Amygdala (tissue), 56 donors: ENCODE measurements around the gene GOSR1.
"Not testable (repeated sequence)": the region's sequence is repeated elsewhere in the genome, so short reads cannot be mapped to it uniquely, and the experiment has no call there.

ENCODE experiments used
- DNase-seq, 56 donors: peaks; one replicate each; lab custom pipeline; 2025; lab: John Stamatoyannopoulos, UW

The GOSR1 gene

DNA sequence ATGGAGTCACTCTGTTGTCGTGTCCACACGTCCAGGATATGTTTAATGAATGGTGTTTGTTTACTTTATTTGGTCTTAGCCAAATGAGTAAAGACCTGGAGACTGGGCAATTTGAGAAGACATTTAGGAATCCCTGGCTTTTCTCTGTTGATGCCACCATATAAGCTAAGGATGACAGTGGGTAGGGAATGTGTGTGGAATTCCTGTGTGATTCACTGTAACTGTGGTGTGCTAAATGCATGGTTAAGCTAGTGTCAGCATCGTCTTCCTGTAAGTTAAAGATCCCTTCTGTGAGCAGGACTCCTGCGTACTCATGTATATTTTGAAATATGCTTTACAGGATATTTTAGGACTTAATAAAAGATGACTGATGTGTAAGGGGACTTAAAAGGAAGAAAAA, 26.4 kb downstream of the GOSR1 start:
- no peak for DNase-seq

DNA sequence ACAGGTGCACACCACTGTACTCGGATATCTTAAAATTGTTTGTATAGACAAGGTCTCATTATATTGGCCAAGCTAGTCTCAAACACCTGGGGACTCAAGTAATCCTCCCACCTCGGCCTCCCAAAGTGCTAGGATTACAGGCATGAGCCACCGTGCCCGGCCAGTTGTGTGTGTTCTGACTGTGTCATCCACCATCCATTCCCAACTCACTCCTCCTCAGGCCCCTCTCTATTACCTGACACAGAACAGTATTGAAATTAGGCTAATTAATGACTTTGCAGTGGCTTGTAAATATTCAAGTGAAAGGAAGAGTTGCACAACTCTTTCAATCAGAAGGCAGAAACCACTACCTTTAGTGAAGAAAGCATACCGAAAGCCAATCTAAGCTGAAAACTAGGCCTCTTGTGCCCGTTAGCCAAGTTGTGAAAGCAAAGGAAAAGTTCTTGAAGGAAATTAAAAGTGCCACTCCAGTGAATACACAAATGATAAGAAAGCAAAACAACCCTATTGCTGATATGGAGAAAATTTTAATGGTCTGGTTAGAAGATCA, 28.7 kb downstream of the GOSR1 start:
- DNase-seq, result no peak

GRCh38 chr17:30506481-30506880, 29.3 kb downstream of the GOSR1 start:
- DNase-seq, result no peak

GRCh38 chr17:30513346-30513745, 36.1 kb downstream of the GOSR1 start:
- no peak for DNase-seq

DNA sequence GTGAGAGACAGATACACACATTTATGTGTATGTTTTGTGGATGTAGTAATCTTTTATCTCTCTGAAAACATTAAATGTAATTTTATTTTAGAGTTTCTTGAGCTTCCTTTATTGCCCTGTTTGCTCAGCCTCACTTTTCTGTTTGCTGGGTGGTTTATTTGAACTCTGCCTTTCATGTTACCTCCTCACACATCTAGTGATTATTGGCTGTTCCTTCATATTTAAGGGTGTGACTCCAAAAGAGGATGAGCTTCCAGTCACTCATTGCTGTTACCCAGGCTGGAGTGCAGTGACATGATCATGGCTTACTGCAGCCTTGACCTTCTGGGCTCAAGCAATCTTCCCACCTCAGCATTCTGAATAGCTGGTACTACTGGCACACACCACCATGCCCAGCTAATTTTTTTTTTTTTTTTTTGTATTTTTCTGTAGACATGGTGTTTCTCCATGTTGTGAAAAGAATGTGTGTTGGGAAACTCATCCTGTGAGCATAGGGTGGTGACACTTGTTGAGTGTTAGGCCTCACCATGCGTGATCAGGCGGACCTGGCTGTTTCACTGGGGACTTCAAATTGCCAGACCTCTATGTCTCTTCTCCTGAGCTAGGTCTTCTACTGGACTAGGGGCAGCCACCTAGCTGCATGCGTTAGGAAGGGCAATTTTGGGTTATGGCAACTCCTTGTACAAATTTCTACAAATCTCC, 37.8 kb downstream of the GOSR1 start:
- no peak for DNase-seq

DNA sequence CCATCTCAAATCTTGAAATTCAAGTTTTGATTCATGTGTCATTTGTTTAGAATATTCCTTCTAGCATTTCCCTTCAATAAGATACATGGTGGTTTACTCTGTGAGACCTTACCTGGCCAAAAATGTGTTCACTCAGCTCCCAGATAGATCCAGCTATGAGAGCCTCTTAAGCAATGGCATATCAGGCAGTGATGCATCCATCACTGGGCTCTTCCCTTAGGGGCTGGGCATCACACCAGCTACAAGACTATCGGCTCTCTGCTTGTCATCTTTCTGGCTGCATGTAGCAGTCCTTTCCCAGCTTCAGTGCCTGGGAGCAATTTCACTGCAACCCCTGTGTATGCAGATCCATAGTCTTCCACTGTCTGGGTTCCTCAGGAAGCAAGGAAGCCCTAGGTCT, 40.6 kb downstream of the GOSR1 start:
- no peak for DNase-seq

DNA sequence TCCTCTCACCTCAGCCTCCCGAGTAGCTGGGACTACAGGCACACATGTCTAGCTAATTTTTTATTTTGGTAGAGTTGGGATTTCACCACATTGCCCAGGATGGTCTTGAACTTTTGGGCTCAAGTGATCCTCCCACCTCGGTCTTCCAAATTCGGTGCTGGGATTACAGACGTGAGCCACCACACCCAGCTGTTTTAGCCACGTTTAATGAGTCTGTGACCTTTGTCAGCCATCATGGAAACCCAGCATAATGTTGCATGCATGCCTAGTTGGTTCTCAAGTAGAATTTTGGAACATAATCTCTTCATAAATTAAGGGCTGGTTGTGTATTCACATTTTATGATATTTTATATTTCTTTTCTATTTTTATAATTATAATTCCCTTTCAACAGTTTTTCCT, 42.0 kb downstream of the GOSR1 start:
- no peak for DNase-seq

- DNase-seq, result no peak
Observed at GRCh38 chr17:30519707-30520106, 42.5 kb downstream of the GOSR1 start.

DNA sequence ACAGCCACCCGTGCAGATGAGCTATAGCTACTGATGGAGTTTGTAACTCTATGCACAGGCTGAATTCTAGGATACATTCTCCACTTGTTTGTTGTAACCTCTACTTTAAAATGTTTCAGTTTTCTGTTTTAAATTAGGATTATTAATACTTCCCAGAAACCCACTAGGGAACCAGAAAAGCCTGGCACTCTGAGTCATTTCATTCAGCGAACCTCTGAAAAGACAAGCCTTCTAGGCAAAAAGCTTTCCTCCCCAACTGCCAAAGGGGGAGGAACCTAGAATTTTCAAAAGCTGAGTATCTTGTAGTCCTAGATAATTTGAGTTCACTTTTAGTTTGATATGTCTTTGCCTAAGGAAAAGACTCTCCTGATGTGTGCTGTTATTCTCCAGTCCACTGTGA, 43.2 kb downstream of the GOSR1 start:
- DNase-seq, result no peak

GRCh38 chr17:30520882-30521281, 43.7 kb downstream of the GOSR1 start:
- no peak for DNase-seq

DNA sequence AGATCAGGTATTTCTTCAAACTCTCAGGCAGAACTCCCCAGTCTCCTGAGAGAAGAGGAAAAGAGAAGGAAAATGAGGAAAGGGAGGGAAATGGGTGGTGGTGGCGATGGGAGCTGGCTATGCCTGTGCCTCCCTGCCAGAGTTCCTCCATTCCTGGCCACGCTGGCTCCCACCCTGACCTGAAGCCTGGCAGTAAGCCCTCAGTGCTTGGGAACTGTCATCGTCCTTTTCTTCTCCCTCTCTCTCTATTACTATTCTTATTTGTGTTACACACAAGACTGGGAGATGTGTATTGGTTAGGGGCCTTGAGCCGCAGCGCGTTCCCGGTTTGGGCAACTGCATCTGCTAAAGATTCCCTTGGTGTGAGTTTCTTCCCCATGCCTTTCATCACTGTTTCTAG, 44.6 kb downstream of the GOSR1 start:
- DNase-seq, result no peak

- not testable (repeated sequence) for DNase-seq
Observed at GRCh38 chr17:30523236-30523635, 46.0 kb downstream of the GOSR1 start.

GRCh38 chr17:30524847-30525246, 47.6 kb downstream of the GOSR1 start:
- DNase-seq, result no peak

- DNase-seq, result no peak
Observed at GRCh38 chr17:30526401-30526800, 49.2 kb downstream of the GOSR1 start.

DNA sequence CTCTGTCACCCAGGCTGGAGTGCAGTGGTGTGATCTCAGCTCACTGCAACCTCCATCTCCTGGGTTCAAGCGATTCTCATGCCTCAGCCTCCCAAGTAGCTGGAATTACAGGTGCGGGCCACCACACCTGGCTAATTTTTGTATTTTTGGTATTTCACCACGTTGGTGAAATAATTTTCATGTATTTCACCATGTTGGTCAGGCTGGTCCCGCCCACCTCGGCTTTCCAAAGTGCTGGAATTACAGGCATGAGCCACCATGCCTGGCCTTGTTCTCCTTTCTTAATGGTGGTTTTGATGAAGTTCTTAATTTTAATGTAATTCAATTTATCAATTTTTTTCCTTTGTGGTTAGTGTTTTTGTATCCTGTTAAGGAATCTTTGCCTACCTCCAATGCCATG, 51.5 kb downstream of the GOSR1 start:
- not testable (repeated sequence) for DNase-seq

- no peak for DNase-seq
Observed at GRCh38 chr17:30530346-30531025, 53.3 kb downstream of the GOSR1 start.

DNA sequence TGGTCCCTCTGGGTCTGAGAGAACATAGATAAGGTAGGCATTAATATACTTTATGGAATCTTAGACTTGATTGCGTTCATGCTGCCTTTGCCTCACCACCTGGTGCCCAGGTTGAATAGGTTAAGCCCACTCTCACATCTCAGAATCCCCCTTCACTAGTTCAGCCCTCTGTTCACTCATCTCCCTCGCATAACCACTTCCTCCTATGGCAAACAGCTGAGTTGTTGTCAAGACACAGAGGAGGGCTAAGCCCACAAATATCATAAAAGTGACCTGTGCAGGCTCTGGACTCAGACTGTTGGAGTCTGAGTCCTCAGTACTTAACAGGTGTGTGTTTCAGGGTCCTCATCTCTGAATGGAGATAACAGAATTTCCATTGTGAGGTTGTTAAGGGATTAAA, 55.7 kb downstream of the GOSR1 start:
- DNase-seq, result no peak

- DNase-seq, result no peak
Observed at GRCh38 chr17:30534298-30534697, 57.1 kb downstream of the GOSR1 start.

DNA sequence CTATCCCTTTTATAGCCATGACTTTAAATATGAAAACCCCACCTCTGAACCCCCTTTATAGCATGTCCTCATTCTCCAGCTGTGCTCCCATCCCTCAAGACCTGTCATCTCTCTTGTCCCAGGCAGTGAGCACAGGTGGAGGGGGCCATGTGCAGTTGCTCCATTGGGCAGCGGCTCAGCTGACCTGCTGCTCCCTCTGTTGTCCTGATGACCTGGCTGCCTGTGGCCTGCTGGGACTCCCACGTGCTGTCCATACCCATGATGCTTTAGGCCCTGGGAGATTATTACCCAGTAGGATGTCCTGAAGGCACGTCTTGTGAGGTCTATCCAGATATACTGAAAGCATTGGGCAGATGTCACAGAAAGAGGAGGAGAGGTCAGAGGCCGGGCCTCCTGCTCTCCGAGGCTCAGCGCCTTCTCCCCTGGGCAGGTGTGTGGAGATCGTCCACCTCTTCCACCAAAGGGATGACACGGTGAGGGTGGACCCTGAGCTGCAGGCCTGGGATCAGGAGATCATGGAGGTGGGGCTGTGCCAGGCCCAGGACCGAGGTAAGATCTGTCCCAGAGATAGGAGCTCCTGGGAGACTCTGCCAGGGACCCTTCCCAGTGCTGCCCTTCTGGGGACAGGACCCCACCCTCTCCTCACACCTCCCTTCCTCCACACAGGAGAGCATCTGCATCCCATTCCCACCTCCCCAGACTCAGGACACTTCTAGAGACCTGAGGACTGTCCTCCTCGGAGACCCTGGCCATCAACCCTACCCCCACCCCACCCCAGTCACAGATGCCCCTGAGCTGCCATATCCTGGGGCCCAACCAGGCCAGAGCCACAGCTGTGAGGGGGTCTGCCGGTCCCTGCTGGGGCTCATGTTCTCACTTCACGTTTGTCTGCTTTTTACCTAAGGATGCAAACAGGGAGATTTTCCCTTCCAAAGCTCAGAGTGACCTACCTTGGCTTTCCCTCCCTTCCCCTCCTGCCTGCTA, 58.0 kb downstream of the GOSR1 start:
- no peak for DNase-seq

DNA sequence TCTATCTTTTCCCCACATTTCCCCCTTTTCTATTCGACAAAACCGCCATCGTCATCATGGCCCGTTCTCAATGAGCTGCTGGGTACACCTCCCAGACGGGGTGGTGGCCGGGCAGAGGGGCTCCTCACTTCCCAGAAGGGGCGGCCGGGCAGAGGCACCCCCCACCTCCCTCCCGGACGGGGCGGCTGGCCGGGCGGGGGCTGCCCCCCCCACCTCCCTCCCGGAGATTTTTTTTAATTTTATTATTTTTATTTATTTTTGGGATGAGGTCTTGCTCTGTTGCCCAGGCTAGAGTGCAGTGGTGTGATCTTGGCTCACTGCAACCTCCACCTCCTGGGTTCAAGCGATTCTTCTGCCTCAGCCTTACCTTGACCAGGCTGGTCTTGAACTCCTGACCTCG, 59.6 kb downstream of the GOSR1 start:
- DNase-seq, result not testable (repeated sequence)

DNA sequence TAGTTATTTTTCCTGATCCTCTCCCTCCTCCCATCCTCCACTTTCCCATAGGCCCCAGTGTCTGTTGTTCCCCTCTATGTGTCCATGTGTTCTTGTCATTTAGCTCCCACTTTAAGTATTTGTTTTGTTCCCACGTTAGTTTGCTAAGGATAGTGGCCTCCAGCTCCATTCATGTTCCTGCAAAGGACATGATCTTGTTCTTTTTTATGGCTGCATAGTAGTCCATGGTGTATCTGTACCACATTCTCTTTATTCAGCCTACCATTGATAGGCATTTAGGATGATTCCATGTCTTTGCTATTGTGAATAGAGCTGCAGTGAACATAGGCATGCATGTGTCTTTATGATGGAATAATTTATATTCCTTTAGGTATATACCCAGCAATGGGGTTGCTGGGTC, 60.5 kb downstream of the GOSR1 start:
- DNase-seq, result not testable (repeated sequence)
